Loucy (cell line): ENCODE results near the gene RGL3.

Experiments used
- H2AFZ ChIP-seq: fragments of 200-600 bp; sonication (generic); 2 replicates; pipeline ENCODE4 v1.6.0; 2016; ENCODE audit warnings: antibody characterized with exemption, mild to moderate bottlenecking, low read length, moderate library complexity
- H3F3A ChIP-seq: fragments of 200-600 bp; 2 replicates; pipeline ENCODE4 v1.6.0; 2016; ENCODE audit warnings: antibody characterized with exemption, low read depth, mild to moderate bottlenecking
- H3K27me3 ChIP-seq: fragments of 200-600 bp; sonication (generic); 2 replicates; pipeline ENCODE4 v1.6.1; 2014; ENCODE audit warnings: low read length, mild to moderate bottlenecking; ENCODE audit not compliant: insufficient read depth, poor library complexity, severe bottlenecking
- H3K36me3 ChIP-seq: fragments of 200-600 bp; sonication (generic); 2 replicates; pipeline ENCODE4 v1.6.1; 2016; ENCODE audit warnings: low read length; ENCODE audit not compliant: insufficient read depth
- H3K4me1 ChIP-seq: fragments of 200-600 bp; sonication (generic); 2 replicates; pipeline ENCODE4 v1.5.1; 2014; ENCODE audit warnings: low read length, mild to moderate bottlenecking; ENCODE audit not compliant: insufficient read depth, poor library complexity, severe bottlenecking
- H3K4me2 ChIP-seq: fragments of 200-600 bp; sonication (generic); 2 replicates; pipeline ENCODE4 v1.6.0; 2014; ENCODE audit warnings: antibody characterized with exemption, low read length, low read depth, mild to moderate bottlenecking; ENCODE audit not compliant: poor library complexity, severe bottlenecking
- H3K4me3 ChIP-seq: fragments of 200-600 bp; sonication (generic); 2 replicates; pipeline ENCODE4 v1.5.1; 2014; ENCODE audit warnings: low read length, mild to moderate bottlenecking, mixed read lengths; ENCODE audit not compliant: poor library complexity, severe bottlenecking
- H3K79me2 ChIP-seq: fragments of 200-600 bp; sonication (generic); 2 replicates; pipeline ENCODE4 v1.6.1; 2014; ENCODE audit warnings: low read length; ENCODE audit not compliant: insufficient read depth
- H3K9ac ChIP-seq: fragments of 200-600 bp; sonication (generic); 2 replicates; pipeline ENCODE4 v1.6.0; 2014; ENCODE audit warnings: mild to moderate bottlenecking, low read depth, low read length, moderate library complexity; ENCODE audit not compliant: poor library complexity, severe bottlenecking
- H3K9me2 ChIP-seq: fragments of 200-600 bp; sonication (generic); replicated peaks from 2 replicates; pipeline ENCODE4 v1.6.1; 2016; ENCODE audit warnings: low read depth, low read length, mixed read lengths
- H3K9me3 ChIP-seq: fragments of 200-600 bp; sonication (generic); 2 replicates; pipeline ENCODE4 v1.6.1; 2014; ENCODE audit warnings: mild to moderate bottlenecking, antibody characterized with exemption, low read length, low read depth; ENCODE audit not compliant: insufficient read depth
- H4K20me1 ChIP-seq: fragments of 200-600 bp; sonication (generic); 2 replicates; pipeline ENCODE4 v1.6.0; 2014; ENCODE audit warnings: antibody characterized with exemption, low read length, mild to moderate bottlenecking; ENCODE audit not compliant: insufficient read depth, poor library complexity, severe bottlenecking
- EZH2phosphoT487 ChIP-seq: fragments of 200-600 bp; IDR thresholded peaks from 2 replicates; pipeline ENCODE4 v1.6.1; 2018; ENCODE audit warnings: antibody characterized with exemption, mild to moderate bottlenecking, moderate library complexity, borderline replicate concordance
- TF ChIP-seq, protein P1 (sequence below): fragments of 200-600 bp; sonication (generic); conservative IDR thresholded peaks from 2 replicates; pipeline ENCODE4 v1.5.1; 2014; ENCODE audit warnings: mild to moderate bottlenecking, antibody characterized with exemption, low read length

The RGL3 gene

DNA sequence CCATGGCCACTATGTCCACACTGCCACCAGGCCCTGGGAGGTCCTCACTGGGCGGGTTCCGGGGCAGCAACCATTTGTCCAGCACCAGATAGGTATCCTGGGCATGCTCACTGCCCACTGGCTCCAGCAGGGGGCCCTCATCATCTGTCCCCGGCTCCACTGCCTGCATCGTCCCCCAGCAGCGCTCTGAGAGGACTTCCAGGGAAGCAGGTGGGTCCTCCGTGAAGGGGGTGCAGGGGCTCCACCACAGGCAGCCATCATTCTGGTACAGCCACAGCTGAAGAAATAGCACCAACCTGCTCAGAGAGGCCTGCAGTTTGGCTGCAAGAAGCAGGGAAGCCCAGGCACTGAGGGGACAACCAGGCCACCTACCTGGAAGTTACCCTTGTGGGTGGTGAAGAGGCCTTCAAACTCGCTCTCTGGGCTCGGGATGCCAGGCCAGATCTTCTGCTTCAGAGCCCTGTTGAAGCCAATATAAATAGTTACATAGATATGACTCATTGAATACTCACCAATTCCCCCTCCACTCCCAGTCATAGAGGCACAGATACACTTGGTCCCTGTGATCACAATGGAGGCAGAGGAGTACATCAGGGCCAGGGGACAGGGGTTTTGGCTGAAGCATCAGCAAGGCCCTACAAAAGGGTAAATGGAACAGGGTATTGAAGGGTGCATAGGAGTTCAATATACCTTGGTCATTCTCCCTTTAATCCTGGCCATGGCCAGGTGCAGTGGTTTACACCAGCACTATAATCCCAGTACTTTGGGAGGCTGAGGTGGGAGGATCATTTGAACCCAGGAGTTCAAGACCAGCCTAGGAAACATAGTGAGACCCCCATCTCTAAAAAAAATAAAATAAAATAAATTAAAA is 40.6 kb downstream of the RGL3 start:
- Histone ChIP-seq H3K9me3 (no peaks in the 10 kb centered on the region), H3K36me3 (no peaks in the 10 kb centered on the region), H3K4me2 (no peak overlapping the region), H3K4me3 (no peak overlapping the region), H2AFZ (no peak overlapping the region), H3K79me2 (peaks cover 20% of the 10 kb centered on the region; the same call in 1 of the 2 replicates), H3K27me3 (no peaks in the 10 kb centered on the region), H4K20me1 (peaks cover 11% of the 10 kb centered on the region), H3K4me1 (peaks cover 38% of the 10 kb centered on the region), H3K9ac (no peak overlapping the region), H3K9me2 (no peaks in the 10 kb centered on the region), H3F3A (no peaks in the 10 kb centered on the region)
- TF ChIP-seq, protein P1, sequence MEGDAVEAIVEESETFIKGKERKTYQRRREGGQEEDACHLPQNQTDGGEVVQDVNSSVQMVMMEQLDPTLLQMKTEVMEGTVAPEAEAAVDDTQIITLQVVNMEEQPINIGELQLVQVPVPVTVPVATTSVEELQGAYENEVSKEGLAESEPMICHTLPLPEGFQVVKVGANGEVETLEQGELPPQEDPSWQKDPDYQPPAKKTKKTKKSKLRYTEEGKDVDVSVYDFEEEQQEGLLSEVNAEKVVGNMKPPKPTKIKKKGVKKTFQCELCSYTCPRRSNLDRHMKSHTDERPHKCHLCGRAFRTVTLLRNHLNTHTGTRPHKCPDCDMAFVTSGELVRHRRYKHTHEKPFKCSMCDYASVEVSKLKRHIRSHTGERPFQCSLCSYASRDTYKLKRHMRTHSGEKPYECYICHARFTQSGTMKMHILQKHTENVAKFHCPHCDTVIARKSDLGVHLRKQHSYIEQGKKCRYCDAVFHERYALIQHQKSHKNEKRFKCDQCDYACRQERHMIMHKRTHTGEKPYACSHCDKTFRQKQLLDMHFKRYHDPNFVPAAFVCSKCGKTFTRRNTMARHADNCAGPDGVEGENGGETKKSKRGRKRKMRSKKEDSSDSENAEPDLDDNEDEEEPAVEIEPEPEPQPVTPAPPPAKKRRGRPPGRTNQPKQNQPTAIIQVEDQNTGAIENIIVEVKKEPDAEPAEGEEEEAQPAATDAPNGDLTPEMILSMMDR: peak; percentile 73
- TF ChIP-seq EZH2phosphoT487: no peak

- H3K27me3 ChIP-seq: no peaks in the 10 kb centered on the region
- H3K9ac ChIP-seq: no peak overlapping the region
- H3K79me2 ChIP-seq: peaks cover 20% of the 10 kb centered on the region; the same call in 1 of the 2 replicates
- TF ChIP-seq EZH2phosphoT487: no peak
- TF ChIP-seq, protein P1: no peak
- no peaks in the 10 kb centered on the region for H3K36me3 ChIP-seq
- H4K20me1 ChIP-seq: peaks cover 5% of the 10 kb centered on the region
- no peaks in the 10 kb centered on the region for H3K9me2 ChIP-seq
- peak overlapping the region; percentile 90 for H3K4me3 ChIP-seq
- H3F3A ChIP-seq: no peaks in the 10 kb centered on the region
- H3K9me3 ChIP-seq: no peaks in the 10 kb centered on the region
- peaks cover 34% of the 10 kb centered on the region for H3K4me1 ChIP-seq
- H3K4me2 ChIP-seq: peak overlapping the region; percentile 92
- H2AFZ ChIP-seq: no peak overlapping the region
Observed at GRCh38 chr19:11377756-11378155, 41.4 kb downstream of the RGL3 start.

- Histone ChIP-seq H3K79me2 (peaks cover 20% of the 10 kb centered on the region; the same call in 1 of the 2 replicates), H3K9ac (peak overlapping the region; percentile 93), H3K36me3 (no peaks in the 10 kb centered on the region), H3K9me3 (no peaks in the 10 kb centered on the region), H3F3A (no peaks in the 10 kb centered on the region), H3K27me3 (no peaks in the 10 kb centered on the region), H2AFZ (peak overlapping the region; percentile 72; the same call in 1 of the 2 replicates), H3K4me1 (peaks cover 33% of the 10 kb centered on the region), H3K9me2 (no peaks in the 10 kb centered on the region), H3K4me3 (peak overlapping the region; percentile 90), H4K20me1 (peaks cover 5% of the 10 kb centered on the region), H3K4me2 (peak overlapping the region; percentile 92)
- no peak for TF ChIP-seq EZH2phosphoT487
- TF ChIP-seq, protein P1: no peak
Observed at GRCh38 chr19:11377237-11377636, 41.9 kb downstream of the RGL3 start.
